ENCODE measurements around the gene PRKCA. TPM values are rescaled to one million over a fixed set of nuclear protein-coding genes. Genes with fewer than 3 reads are reported as not detected.

PRKCA gene
- total RNA-seq, 1 experiment from 2014 or later = 4.4 TPM

DNA sequence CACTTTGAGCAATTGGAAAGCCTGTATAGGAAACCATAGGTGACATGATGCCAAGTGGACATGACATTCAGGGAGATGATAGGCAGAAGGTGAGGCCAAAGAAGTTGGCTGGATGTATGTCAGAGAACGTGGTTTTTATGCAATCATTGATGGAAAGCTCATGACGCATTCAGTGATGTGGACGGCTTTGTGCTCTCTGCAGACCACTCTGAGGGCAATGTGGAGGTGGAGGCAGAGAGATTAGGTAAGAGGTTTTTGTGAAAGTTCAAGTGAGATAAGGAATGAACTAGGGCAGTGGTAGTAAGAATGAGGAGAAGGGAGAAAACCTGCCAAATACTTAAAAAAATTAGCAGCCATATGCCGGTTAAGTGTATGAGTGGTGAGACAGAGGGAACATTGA, 99.0 kb downstream of the PRKCA start:
- H3K36me3 ChIP-seq (ENCODE audit: insufficient read depth, low read length) = no peaks in the 10 kb centered on the region
- H3K27ac ChIP-seq (ENCODE audit: low read length) = no peak overlapping the region
- H2AFZ ChIP-seq (ENCODE audit: low read length) = no peak overlapping the region
- H3K4me3 ChIP-seq (ENCODE audit: low read length) = no peak overlapping the region
- peaks cover 15% of the 10 kb centered on the region; the same call in 1 of the 2 replicates for H4K20me1 ChIP-seq (ENCODE audit: insufficient read depth, low read depth, low read length)
- no peak overlapping the region for H3K4me2 ChIP-seq (ENCODE audit: low read depth, low read length, poor library complexity, severe bottlenecking)
- H3K79me2 ChIP-seq (ENCODE audit: low read length) = no peaks in the 10 kb centered on the region
- H3K9me3 ChIP-seq (ENCODE audit: low read length) = no peaks in the 10 kb centered on the region
- H3K9ac ChIP-seq (ENCODE audit: low read length) = no peak overlapping the region
- peaks cover 27% of the 10 kb centered on the region for H3K4me1 ChIP-seq (ENCODE audit: low read length)
- DNase-seq = no peak
- H3K27me3 ChIP-seq (ENCODE audit: low read length) = no peaks in the 10 kb centered on the region
- no peaks in the 10 kb centered on the region for H3K9me2 ChIP-seq (replicated peaks; ENCODE audit: insufficient read depth, low read length)

DNA sequence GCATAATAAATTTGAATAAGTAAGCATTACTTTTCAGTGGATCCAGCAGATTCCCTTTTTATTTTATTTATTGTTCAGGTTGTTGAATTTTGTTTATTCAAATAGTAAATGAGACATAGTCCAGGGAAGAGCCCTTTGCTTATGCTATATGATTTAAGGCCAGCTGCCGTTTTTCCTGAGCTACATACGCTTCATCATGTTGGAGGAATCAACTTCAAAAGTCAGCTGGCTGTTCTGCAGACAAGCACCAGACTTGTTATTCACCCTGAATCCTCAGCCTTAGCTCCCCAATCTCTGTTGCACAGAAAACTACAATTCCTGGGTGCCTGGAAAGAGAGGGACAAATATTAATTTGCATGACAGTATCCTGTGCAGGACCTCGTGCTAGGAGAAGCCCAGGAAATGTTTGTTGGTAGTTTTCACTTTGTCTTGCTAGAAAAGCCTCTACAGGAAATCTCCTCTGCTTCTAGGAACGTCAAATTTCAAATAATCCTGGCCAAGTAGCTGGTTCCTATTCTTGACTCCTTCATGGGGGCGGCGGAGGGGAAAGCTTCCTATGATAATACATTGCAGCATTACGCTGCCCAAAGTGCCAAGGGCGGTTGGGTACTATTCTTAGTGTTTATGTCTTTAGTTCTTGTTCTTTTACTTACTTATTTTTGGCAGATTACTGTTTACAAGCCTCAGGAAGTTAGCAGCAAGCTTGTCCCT, 101.6 kb downstream of the PRKCA start:
- H3K9ac ChIP-seq (ENCODE audit: low read length) = no peak overlapping the region
- no peaks in the 10 kb centered on the region for H3K9me3 ChIP-seq (ENCODE audit: low read length)
- H2AFZ ChIP-seq (ENCODE audit: low read length) = no peak overlapping the region
- no peaks in the 10 kb centered on the region for H3K36me3 ChIP-seq (ENCODE audit: insufficient read depth, low read length)
- no peak overlapping the region for H3K4me3 ChIP-seq (ENCODE audit: low read length)
- no peak overlapping the region for H3K4me2 ChIP-seq (ENCODE audit: low read depth, low read length, poor library complexity, severe bottlenecking)
- no peaks in the 10 kb centered on the region for H3K79me2 ChIP-seq (ENCODE audit: low read length)
- peaks cover 15% of the 10 kb centered on the region; the same call in 1 of the 2 replicates for H4K20me1 ChIP-seq (ENCODE audit: insufficient read depth, low read depth, low read length)
- H3K27ac ChIP-seq (ENCODE audit: low read length) = no peak overlapping the region
- no peak for DNase-seq
- no peaks in the 10 kb centered on the region for H3K27me3 ChIP-seq (ENCODE audit: low read length)
- H3K4me1 ChIP-seq (ENCODE audit: low read length) = peaks cover 20% of the 10 kb centered on the region
- no peaks in the 10 kb centered on the region for H3K9me2 ChIP-seq (replicated peaks; ENCODE audit: insufficient read depth, low read length)

DNA sequence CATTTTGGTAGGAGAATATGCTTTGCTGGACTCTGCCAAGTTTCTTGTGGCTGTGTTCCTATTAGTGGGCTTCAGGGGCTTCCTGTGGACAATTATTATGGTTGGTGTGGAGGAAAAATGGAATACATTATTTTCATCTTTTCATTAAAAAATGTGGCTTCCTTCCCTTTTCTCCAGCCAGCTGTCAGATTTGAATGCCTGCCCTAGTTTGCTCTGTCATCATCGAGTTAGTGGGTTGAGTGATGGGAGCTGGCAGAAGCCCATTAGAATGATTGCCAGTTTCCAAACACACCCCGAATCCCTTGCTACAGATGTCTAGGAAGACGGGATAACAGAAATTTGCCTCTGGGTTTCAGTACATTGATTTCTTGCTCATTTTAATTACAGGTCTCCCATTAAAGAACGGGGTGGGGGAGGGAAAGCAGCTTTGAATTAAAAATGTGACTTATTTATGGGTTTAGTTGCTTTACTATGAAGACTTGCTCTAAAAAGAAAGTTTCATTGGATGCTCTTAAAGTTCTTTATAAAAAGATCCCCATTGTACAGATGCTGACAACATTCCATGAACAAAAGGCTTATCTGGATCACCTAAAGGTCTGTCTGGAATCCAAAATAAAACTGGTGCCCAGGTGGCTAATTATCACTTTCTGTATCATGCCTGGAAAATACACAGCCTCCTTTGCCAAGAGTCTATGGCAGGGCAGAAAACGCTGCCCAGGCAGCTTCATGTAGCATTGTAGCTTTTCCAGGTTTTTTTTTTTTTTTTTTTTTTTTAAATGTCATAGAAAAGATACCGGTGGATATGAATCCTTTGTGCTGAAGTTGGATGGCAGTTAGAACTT, 103.6 kb downstream of the PRKCA start:
- H3K4me3 ChIP-seq (ENCODE audit: low read length) = no peak overlapping the region
- no peaks in the 10 kb centered on the region for H3K9me2 ChIP-seq (replicated peaks; ENCODE audit: insufficient read depth, low read length)
- no peak overlapping the region for H3K4me2 ChIP-seq (ENCODE audit: low read depth, low read length, poor library complexity, severe bottlenecking)
- H3K27me3 ChIP-seq (ENCODE audit: low read length) = no peaks in the 10 kb centered on the region
- H3K4me1 ChIP-seq (ENCODE audit: low read length) = peaks cover 14% of the 10 kb centered on the region
- H3K9me3 ChIP-seq (ENCODE audit: low read length) = no peaks in the 10 kb centered on the region
- H3K9ac ChIP-seq (ENCODE audit: low read length) = no peak overlapping the region
- H3K36me3 ChIP-seq (ENCODE audit: insufficient read depth, low read length) = no peaks in the 10 kb centered on the region
- H3K27ac ChIP-seq (ENCODE audit: low read length) = no peak overlapping the region
- no peaks in the 10 kb centered on the region for H3K79me2 ChIP-seq (ENCODE audit: low read length)
- H2AFZ ChIP-seq (ENCODE audit: low read length) = no peak overlapping the region
- H4K20me1 ChIP-seq (ENCODE audit: insufficient read depth, low read depth, low read length) = peaks cover 12% of the 10 kb centered on the region; the same call in 1 of the 2 replicates
- DNase-seq = no peak

DNA sequence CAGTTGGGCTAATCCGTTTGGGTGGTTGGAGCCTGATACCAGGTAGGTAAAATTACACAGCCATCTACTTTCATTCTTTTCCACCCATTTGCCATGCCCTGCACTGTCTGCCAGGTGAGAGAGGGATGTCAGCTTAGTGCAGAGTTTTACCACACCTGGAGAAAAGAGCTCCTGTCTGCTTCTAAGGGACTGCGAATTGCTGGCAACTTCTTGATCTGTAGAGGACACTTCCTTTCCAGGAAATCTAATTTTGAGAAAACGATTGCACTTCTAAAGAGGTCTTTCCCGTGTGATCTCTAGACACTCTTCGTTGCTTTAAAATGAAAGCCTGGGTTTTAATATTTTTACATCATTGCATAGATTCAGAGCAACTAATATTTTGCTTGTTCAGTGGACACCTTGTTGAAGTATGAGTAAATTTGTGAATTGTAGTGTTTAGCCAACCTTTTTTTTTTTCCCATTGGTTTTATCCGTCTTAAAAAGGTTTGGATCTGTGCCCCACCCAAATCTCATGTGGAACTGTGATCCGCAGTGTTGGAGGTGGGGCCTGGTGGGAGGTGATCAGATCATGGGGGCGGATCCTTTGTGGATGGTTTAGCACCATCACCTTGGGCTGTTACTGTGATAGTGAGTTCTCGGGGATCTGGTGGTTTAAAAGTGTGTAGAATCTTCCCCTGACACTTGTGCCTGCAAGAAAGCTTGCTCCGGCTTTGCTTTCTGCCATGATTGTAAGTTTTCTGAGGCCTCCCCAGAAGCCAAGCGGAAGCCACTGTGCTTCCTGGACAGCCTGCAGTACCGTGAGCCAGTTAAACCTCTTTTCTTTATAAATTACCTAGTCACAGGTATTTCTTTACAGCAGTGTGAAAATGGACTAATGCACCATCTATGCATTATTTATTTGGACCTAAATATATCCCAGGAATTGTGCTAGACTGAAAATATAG, 104.6 kb downstream of the PRKCA start:
- Histone ChIP-seq H3K9ac (ENCODE audit: low read length) (no peak overlapping the region), H3K27me3 (ENCODE audit: low read length) (no peaks in the 10 kb centered on the region), H3K36me3 (ENCODE audit: insufficient read depth, low read length) (no peaks in the 10 kb centered on the region), H3K79me2 (ENCODE audit: low read length) (no peaks in the 10 kb centered on the region), H3K9me3 (ENCODE audit: low read length) (no peaks in the 10 kb centered on the region), H3K4me3 (ENCODE audit: low read length) (no peak overlapping the region), H3K27ac (ENCODE audit: low read length) (no peak overlapping the region), H4K20me1 (ENCODE audit: insufficient read depth, low read depth, low read length) (peaks cover 12% of the 10 kb centered on the region; the same call in 1 of the 2 replicates), H3K4me2 (ENCODE audit: low read depth, low read length, poor library complexity, severe bottlenecking) (no peak overlapping the region), H3K4me1 (ENCODE audit: low read length) (peaks cover 14% of the 10 kb centered on the region), H2AFZ (ENCODE audit: low read length) (no peak overlapping the region), H3K9me2 (replicated peaks; ENCODE audit: insufficient read depth, low read length) (no peaks in the 10 kb centered on the region)
- no peak for DNase-seq

DNA sequence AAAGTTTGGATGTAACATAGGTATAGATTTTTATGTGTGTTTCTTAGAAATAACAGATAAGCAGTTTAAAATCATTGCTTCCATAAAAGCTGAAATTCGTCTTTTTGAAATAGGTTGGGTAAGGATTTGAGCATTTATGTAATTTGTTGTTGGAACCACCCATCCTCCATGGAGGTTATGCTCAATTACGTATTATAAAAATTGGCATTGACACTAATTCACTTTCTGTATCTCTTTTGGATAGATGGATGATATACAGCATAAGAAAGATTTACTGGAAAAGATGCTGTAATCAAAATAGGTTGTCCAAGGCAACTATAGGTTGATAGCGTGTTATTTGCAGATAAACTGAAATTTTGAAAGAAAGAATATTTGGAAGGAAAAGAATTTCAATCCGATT, 105.5 kb downstream of the PRKCA start:
- H3K4me1 ChIP-seq (ENCODE audit: low read length) = peaks cover 14% of the 10 kb centered on the region
- no peaks in the 10 kb centered on the region for H3K9me2 ChIP-seq (replicated peaks; ENCODE audit: insufficient read depth, low read length)
- peaks cover 12% of the 10 kb centered on the region; the same call in 1 of the 2 replicates for H4K20me1 ChIP-seq (ENCODE audit: insufficient read depth, low read depth, low read length)
- no peak for DNase-seq
- no peak overlapping the region for H3K4me2 ChIP-seq (ENCODE audit: low read depth, low read length, poor library complexity, severe bottlenecking)
- H3K27me3 ChIP-seq (ENCODE audit: low read length) = no peaks in the 10 kb centered on the region
- no peak overlapping the region for H2AFZ ChIP-seq (ENCODE audit: low read length)
- H3K4me3 ChIP-seq (ENCODE audit: low read length) = no peak overlapping the region
- no peaks in the 10 kb centered on the region for H3K79me2 ChIP-seq (ENCODE audit: low read length)
- no peaks in the 10 kb centered on the region for H3K9me3 ChIP-seq (ENCODE audit: low read length)
- no peak overlapping the region for H3K9ac ChIP-seq (ENCODE audit: low read length)
- no peaks in the 10 kb centered on the region for H3K36me3 ChIP-seq (ENCODE audit: insufficient read depth, low read length)
- no peak overlapping the region for H3K27ac ChIP-seq (ENCODE audit: low read length)

DNA sequence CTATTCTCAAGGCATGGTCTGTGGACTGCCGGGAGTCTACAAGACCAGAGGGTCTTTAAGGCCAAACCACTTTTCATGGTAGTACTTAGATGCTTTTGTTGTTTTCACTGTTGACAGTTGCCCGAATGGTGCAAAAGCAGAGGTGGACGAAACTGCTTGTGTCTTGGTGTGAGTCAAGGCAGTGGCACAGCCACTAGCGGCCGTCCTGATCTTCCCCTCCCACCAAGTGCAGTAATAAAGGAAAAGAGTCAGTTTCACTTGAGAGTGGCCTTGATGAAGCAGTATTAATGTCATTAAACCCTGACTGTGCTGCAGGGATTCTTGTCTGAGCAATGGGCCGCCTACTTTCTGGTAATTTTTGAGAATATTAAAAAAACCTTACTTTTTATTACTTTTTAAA, 109.1 kb downstream of the PRKCA start:
- no peak for DNase-seq
- no peaks in the 10 kb centered on the region for H3K27me3 ChIP-seq (ENCODE audit: low read length)
- no peak overlapping the region for H2AFZ ChIP-seq (ENCODE audit: low read length)
- no peak overlapping the region for H3K4me3 ChIP-seq (ENCODE audit: low read length)
- H3K27ac ChIP-seq (ENCODE audit: low read length) = no peak overlapping the region
- H3K9ac ChIP-seq (ENCODE audit: low read length) = no peak overlapping the region
- no peaks in the 10 kb centered on the region for H3K36me3 ChIP-seq (ENCODE audit: insufficient read depth, low read length)
- no peaks in the 10 kb centered on the region for H3K9me2 ChIP-seq (replicated peaks; ENCODE audit: insufficient read depth, low read length)
- H3K4me1 ChIP-seq (ENCODE audit: low read length) = no peaks in the 10 kb centered on the region
- no peak overlapping the region for H3K4me2 ChIP-seq (ENCODE audit: low read depth, low read length, poor library complexity, severe bottlenecking)
- H3K9me3 ChIP-seq (ENCODE audit: low read length) = no peaks in the 10 kb centered on the region
- H3K79me2 ChIP-seq (ENCODE audit: low read length) = no peaks in the 10 kb centered on the region
- 0 out of 2 replicates have a peak, but pooled peaks cover 4% of the 10 kb centered on the region for H4K20me1 ChIP-seq (ENCODE audit: insufficient read depth, low read depth, low read length)

DNA sequence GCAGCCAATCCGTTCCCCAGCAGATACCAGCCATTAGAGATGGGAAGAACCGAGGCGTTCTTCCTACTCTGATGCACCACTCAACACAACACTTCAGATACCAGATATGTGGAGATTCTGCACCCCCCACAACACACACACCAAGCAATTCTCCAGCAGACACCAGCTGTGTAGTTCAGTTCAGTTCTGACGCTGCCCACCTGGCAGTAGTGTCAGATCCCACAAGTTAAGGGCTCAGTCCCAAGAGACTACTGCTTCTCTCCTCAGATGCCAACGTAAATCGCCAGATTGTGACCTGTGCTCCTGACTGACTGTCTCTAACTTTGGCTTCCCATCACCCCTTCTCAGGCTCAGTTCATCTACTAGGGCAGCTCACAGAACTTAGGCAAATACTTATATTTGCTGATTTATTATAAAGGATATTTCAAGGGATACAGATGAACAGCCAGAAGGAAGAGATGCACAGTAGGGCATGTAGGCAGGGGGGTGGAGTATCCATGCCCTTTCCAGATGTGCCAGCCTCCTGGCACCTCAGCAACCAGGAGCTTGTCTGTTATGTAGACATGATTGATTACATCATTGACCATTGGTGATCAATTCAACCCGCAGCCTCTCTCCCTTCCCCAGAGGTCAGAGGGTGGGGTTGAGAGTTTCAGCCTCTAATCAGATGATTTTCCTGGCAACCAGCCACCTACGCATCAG, 110.6 kb downstream of the PRKCA start:
- Histone ChIP-seq H3K27ac (ENCODE audit: low read length) (no peak overlapping the region), H3K4me3 (ENCODE audit: low read length) (no peak overlapping the region), H3K36me3 (ENCODE audit: insufficient read depth, low read length) (no peaks in the 10 kb centered on the region), H3K9ac (ENCODE audit: low read length) (no peak overlapping the region), H4K20me1 (ENCODE audit: insufficient read depth, low read depth, low read length) (0 out of 2 replicates have a peak, but pooled peaks cover 8% of the 10 kb centered on the region), H3K4me2 (ENCODE audit: low read depth, low read length, poor library complexity, severe bottlenecking) (no peak overlapping the region), H2AFZ (ENCODE audit: low read length) (no peak overlapping the region), H3K9me3 (ENCODE audit: low read length) (no peaks in the 10 kb centered on the region), H3K79me2 (ENCODE audit: low read length) (no peaks in the 10 kb centered on the region), H3K9me2 (replicated peaks; ENCODE audit: insufficient read depth, low read length) (no peaks in the 10 kb centered on the region), H3K27me3 (ENCODE audit: low read length) (no peaks in the 10 kb centered on the region), H3K4me1 (ENCODE audit: low read length) (no peaks in the 10 kb centered on the region)
- DNase-seq = no peak

All from Karpas-422 (cell line).